Heart right ventricle (tissue), 16 donors: ENCODE data around the gene CREB5. TPM values are rescaled to one million over a fixed set of nuclear protein-coding genes. Genes with fewer than 3 reads are reported as not detected.

ENCODE experiments used
- ATAC-seq, 8 donors: fragments of 200-7000 bp; cut with Tn5 transposase; one replicate each; pipeline ENCODE4 v1.9.1; 2020; ENCODE audit warnings: mild to moderate bottlenecking in 8 of 8, moderate library complexity in 8 of 8, moderate number of reproducible peaks in 1 of 8
- DNase-seq, 2 donors: peaks; one replicate each; pipeline ENCODE4 v3.0.0-alpha.2; 2020
- H3K27ac ChIP-seq, 10 donors: fragments of 200-600 bp; sonication (generic) in 2 of 10; one replicate each; pipeline versions ENCODE4 v1.5.0 to v1.8.0; 2020 to 2022; ENCODE audit warnings: mild to moderate bottlenecking in 3 of 10
- H3K27me3 ChIP-seq, 7 donors: fragments of 200-600 bp; one replicate each; pipeline ENCODE4 v1.8.0; 2021 to 2022; ENCODE audit warnings: mild to moderate bottlenecking in 2 of 7
- H3K36me3 ChIP-seq, 9 donors: fragments of 200-600 bp; sonication (generic) in 1 of 9; one replicate each; pipeline versions ENCODE4 v1.5.0 to v1.8.0; 2020 to 2022; ENCODE audit warnings: mild to moderate bottlenecking in 2 of 9
- H3K4me1 ChIP-seq, 9 donors: fragments of 200-600 bp; sonication (generic) in 1 of 9; one replicate each; pipeline versions ENCODE4 v1.5.0 to v1.8.0; 2020 to 2022; ENCODE audit warnings: mild to moderate bottlenecking in 4 of 9
- H3K4me3 ChIP-seq, 10 donors: fragments of 200-600 bp; sonication (generic) in 2 of 10; one replicate each; pipeline versions ENCODE4 v1.5.0 to v1.8.0; 2020 to 2022; ENCODE audit warnings: mild to moderate bottlenecking in 7 of 10, moderate library complexity in 2 of 10
- H3K9me3 ChIP-seq, 11 donors: fragments of 200-600 bp in 10 of 11; sonication (generic) in 2 of 11; one replicate each; pipeline versions ENCODE4 v1.5.0 to v1.8.0; 2013 to 2022; ENCODE audit warnings: mild to moderate bottlenecking in 2 of 11, control low read depth in 1 of 11, moderate library complexity in 1 of 11
- WGBS, 2 donors: extraction: QIAGEN DNeasy Blood & Tissue Kit; methylation state at CpG; one replicate each; pipeline ENCODE4 v1.1.7; 2013; ENCODE audit warnings: inconsistent platforms in 1 of 2; 5-methylcytosine and 5-hydroxymethylcytosine counted together
- intact Hi-C, 10 donors: fragments of 100-400 bp; cut with DNase I; formaldehyde crosslinking; loops; one replicate each; pipeline versions ENCODE4 v1.11.1 to v1.14.2; 2022
- polyA plus RNA-seq, 2 donors: library from polyadenylated mRNA; stranded (reverse); fragments of 200-250 nt; gene quantifications; one replicate each; pipeline ENCODE4 v1.2.3, GENCODE V29; 2013
- total RNA-seq, 10 donors: library from RNA; stranded (reverse); fragmentation: NEBNext Ultra II Directional in 3 of 10; extraction: Animal tissue kit (Norgen Biotek cat#: 25700) in 3 of 10; gene quantifications; one replicate each; pipeline versions ENCODE4 v1.2.1 to v1.2.4, GENCODE V29; 2021 to 2023
- TF ChIP-seq, protein P1 (sequence below), 9 donors: fragments of 200-600 bp; sonication (generic) in 2 of 9; IDR thresholded peaks; one replicate each; pipeline versions ENCODE4 v1.5.0 to v1.8.0; 2021 to 2022; ENCODE audit warnings: antibody characterized with exemption in 9 of 9, mild to moderate bottlenecking in 5 of 9, moderate library complexity in 1 of 9
- donor health status: Arrhythmogenic right ventricular cardiomyopathy.
- donor health status: ischemic (EF 13 %, LVEDD 7.1; RV severe dilation, severe dysfunction).
- donor health status: healthy with polysubstance abuse.
- donor health status: DM: no; HTN: yes; CAD: no.
- donor health status: DM: no; HTN: no; CAD: no.
- donor health status: ischemic (EF 25% LVEDD 6.9; RV normal size, moderate dysfunction).
- donor health status: ischemic (EF 25% LVEDD 5.7; RV mildly dilated, moderate dysfunction).
- donor health status: healthy.
- donor health status: DM: yes; HTN: yes; CAD: no.
- donor health status: Ischemic cardiomyopathy.
- donor health status: ischemic (EF 35%, LVEDD 5.7; RV mildly dilated, moderate dysfunction).
- donor health status: nonischemic (EF 11% LVEDD 7.7; RV severe dilation, severe dysfunction).
- donor health status: DM: yes; HTN: yes; CAD: no.
- donor health status: PGD.
- donor health status: ischemic (EF 29% LVEDD 5.4; RV normal size, mild dysfunction).
- donor health status: nonischemic (EF 23%, LVEDD 6.1; RV moderate dilation, normal function).

The CREB5 gene
- total and polyA plus RNA-seq, 12 donors: 4.7 to 170 (median 19.0) TPM

DNA sequence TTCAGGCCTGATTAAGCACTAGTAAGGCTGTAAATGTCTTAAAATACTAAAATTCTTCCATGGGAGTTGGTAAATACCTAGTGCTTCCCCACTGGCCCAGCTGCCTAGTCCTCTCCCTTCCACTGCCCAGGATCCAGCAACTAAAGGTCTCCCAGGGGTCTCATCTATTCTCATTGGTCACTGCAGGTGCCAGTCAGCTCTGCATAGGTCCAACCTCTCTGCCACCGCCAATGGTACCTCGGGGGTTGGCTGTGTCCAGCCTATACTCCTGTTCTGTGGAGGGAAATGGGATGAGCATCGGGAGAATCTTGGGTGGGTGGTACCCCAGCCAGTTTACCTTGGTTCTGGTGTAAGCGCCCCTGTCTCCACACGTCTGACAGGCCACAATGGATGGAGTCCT lies 6.1 kb upstream of the CREB5 start:
- Histone ChIP-seq H3K27me3 (peaks cover 0 to 33% (median 0%) of the 10 kb centered on the region in 7 donors), H3K36me3 (no peaks in the 10 kb centered on the region), H3K4me1 (peaks cover 0 to 48% (median 27%) of the 10 kb centered on the region in 9 donors), H3K27ac (peak overlapping the region in 6 of 10 donors; percentile 22 to 64 (median 54)), H3K9me3 (no peaks in the 10 kb centered on the region), H3K4me3 (no peak overlapping the region)
- WGBS, 2 donors: 87 to 93% methylated on average over 5 of the region's 5 CpGs
- no peak for ATAC-seq
- TF ChIP-seq, protein P1, sequence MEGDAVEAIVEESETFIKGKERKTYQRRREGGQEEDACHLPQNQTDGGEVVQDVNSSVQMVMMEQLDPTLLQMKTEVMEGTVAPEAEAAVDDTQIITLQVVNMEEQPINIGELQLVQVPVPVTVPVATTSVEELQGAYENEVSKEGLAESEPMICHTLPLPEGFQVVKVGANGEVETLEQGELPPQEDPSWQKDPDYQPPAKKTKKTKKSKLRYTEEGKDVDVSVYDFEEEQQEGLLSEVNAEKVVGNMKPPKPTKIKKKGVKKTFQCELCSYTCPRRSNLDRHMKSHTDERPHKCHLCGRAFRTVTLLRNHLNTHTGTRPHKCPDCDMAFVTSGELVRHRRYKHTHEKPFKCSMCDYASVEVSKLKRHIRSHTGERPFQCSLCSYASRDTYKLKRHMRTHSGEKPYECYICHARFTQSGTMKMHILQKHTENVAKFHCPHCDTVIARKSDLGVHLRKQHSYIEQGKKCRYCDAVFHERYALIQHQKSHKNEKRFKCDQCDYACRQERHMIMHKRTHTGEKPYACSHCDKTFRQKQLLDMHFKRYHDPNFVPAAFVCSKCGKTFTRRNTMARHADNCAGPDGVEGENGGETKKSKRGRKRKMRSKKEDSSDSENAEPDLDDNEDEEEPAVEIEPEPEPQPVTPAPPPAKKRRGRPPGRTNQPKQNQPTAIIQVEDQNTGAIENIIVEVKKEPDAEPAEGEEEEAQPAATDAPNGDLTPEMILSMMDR (IDR thresholded peaks at IDR 0.05): no peak
- intact Hi-C loops: loop anchor here in 6 of 10 donors (5.0 to 10.0 kb wide), 5 partner anchors 216 to 446 kb away; no protein-coding TSS in a partner anchor
- no peak for DNase-seq

DNA sequence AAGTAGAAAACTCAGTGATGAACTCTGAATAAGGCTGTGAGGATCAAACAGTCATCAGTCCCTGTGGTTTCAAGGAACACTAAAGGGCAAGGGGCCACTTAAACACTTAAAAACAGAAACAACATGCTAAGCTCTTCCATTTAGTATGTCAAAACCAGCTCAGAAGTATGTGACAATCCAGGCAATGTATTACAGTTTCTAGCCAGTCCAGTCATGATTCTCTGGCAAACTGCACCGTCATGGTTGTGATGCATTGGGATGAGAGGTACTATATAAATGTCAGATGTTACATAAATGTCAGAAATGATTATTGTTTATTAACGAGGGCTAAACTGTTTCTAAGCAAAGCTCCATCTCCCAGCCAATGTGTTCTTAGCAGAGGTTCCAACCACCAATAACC lies 4.7 kb upstream of the CREB5 start:
- Histone ChIP-seq H3K27me3 (peaks cover 0 to 47% (median 0%) of the 10 kb centered on the region in 7 donors), H3K27ac (peak overlapping the region in 8 of 10 donors; percentile 79 to 99 (median 89)), H3K4me1 (peaks cover 0 to 62% (median 35%) of the 10 kb centered on the region in 9 donors), H3K9me3 (no peaks in the 10 kb centered on the region), H3K4me3 (peak overlapping the region in 1 of 10 donors; percentile 78), H3K36me3 (no peaks in the 10 kb centered on the region)
- DNase-seq (no peak), ATAC-seq (no peak)
- intact Hi-C loops: loop anchor here in 6 of 10 donors (2.0 to 10.0 kb wide), 6 partner anchors 215 to 445 kb away; no protein-coding TSS in a partner anchor
- TF ChIP-seq, protein P1 (IDR thresholded peaks at IDR 0.05): no peak
- 67 to 77% methylated on average over 2 of the region's 2 CpGs for WGBS, 2 donors

DNA sequence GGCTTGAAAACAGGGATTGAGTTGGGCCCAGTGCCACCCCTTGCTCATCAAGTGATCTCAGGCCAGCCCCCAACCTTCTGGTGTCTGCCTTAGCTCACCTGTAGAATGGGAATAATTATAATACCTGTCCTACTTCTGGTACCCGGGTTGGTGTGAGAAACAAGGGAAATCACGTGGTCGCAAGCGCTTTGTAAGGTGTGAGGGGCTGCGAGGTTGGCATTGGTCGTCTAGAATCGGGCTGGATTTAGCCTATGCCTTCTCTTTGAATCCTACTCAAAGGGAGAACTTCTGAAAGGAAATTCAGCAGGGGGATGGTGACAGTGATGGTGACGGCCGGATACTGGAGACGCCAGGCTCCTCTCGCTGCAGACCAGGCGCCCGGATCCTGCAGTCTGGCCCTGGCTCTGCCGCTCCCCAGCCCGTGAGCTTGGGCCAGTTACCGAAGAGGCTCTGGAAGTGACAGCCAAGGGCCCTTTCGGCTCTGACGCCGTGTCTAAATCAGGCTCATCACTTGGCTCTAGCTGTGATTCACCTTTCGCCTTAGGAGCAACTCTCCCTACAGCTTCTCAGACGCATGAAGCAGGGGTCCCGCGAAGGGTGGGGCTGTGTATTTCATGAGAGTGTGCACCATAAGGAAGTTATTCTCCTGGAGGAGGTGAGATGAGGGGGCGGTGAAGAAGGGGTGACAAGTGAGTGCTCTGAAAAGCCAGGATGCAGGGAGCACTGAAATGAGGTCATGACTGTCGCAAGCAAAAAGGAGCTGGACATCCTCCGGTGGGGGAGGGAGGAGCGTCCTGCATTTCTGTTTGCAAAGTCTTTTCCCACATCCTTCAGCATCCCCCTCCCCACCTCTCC lies 4.0 kb upstream of the CREB5 start:
- intact Hi-C loops: loop anchor here in 6 of 10 donors (2.0 to 10.0 kb wide), 6 partner anchors 214 to 444 kb away; no protein-coding TSS in a partner anchor
- peak overlapping the region in 9 of 10 donors; percentile 67 to 94 (median 78) for H3K4me3 ChIP-seq
- H3K9me3 ChIP-seq: no peaks in the 10 kb centered on the region
- H3K27me3 ChIP-seq: peaks cover 0 to 52% (median 0%) of the 10 kb centered on the region in 7 donors
- 30 to 36% methylated on average over 27 of the region's 27 CpGs for WGBS, 2 donors
- peaks cover 0 to 63% (median 38%) of the 10 kb centered on the region in 9 donors for H3K4me1 ChIP-seq
- ATAC-seq (peak; percentile 4 to 60 (median 38)), DNase-seq (peak in 1 of 2 donors; percentile 27)
- no peaks in the 10 kb centered on the region for H3K36me3 ChIP-seq
- peak overlapping the region; percentile 79 to 99 (median 88) for H3K27ac ChIP-seq
- TF ChIP-seq, protein P1 (IDR thresholded peaks at IDR 0.05): no peak

DNA sequence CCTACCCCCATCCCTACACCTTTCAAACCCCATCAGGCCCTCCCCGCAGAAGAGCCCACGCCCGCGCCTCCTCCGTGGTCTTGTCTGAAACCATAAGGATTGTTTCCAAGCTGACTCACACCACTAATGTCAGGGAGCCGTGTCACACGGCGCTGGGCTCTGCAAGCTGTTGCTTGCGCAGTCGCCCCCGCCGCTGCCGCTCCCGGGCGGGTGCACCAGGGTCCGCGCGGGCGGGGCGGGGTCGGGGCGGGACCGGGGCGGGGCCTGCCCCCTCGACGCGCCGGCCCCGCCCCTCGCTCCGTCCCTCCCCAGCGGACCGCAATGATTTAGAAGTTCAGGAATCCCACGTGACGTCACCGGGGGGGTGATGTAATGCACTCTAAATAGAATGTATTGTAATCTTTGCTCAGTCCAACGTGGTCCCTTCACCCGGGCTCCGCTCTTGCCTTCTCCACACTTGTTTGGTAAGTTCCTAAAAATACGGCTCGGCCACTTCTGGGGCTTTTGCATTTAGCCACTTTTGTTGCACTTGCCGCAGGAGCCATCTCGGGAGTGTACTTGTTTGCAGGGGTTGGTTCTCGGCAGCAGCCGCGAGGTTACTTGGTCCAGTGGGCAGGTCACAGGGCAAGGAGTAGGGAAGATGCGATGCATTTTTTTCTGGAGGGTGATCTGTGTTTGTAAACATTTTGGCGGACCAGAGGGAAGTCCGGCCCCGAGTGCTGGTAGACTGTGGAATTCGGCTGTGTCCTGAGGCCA lies 3.2 kb upstream of the CREB5 start:
- no peaks in the 10 kb centered on the region for H3K36me3 ChIP-seq
- H3K4me1 ChIP-seq: peaks cover 0 to 63% (median 38%) of the 10 kb centered on the region in 9 donors
- intact Hi-C loops: loop anchor here in 6 of 10 donors (2.0 to 10.0 kb wide), 6 partner anchors 213 to 443 kb away; no protein-coding TSS in a partner anchor
- H3K27ac ChIP-seq: peak overlapping the region; percentile 79 to 99 (median 88)
- TF ChIP-seq, protein P1 (IDR thresholded peaks at IDR 0.05): no peak
- H3K9me3 ChIP-seq: no peaks in the 10 kb centered on the region
- ATAC-seq: peak; percentile 84 to 93 (median 86)
- peaks cover 0 to 60% (median 0%) of the 10 kb centered on the region in 7 donors for H3K27me3 ChIP-seq
- peak; percentile 91 to 98 for DNase-seq
- WGBS, 2 donors: 1% methylated on average over 51 of the region's 51 CpGs
- peak overlapping the region; percentile 46 to 94 (median 78) for H3K4me3 ChIP-seq
